ENCODE results near the gene CAMTA1. TPM values are rescaled to one million over a fixed set of nuclear protein-coding genes. Genes with fewer than 3 reads are reported as not detected.

CAMTA1 gene
- total RNA-seq, 2 donors from 2014 or later, result 100 to 102 TPM

GRCh38 chr1:7229186-7229585 is 443.9 kb downstream of the CAMTA1 start:
- WGBS, result 62% methylated on average over 4 of the region's 4 CpGs
- no peaks in the 10 kb centered on the region for H3K4me1 ChIP-seq (replicated peaks)
- H3K27ac ChIP-seq, result no peak overlapping the region
- no peaks in the 10 kb centered on the region for H3K27me3 ChIP-seq (replicated peaks; ENCODE audit: insufficient read depth)
- no peak for DNase-seq (ENCODE audit: low spot score)
- intact Hi-C loops (cut with DNase I), result loop anchor here (10.0 kb wide), 1 partner anchor 416 kb away; no protein-coding TSS in a partner anchor
- no peak for TF ChIP-seq CTCF (IDR thresholded peaks at IDR 0.05)
- TF ChIP-seq POLR2A (IDR thresholded peaks at IDR 0.05), result no peak
- TF ChIP-seq POLR2AphosphoS5 (IDR thresholded peaks at IDR 0.05), result no peak
- no peaks in the 10 kb centered on the region for H3K36me3 ChIP-seq
- no peak overlapping the region for H3K4me3 ChIP-seq
- H3K9me3 ChIP-seq, result no peaks in the 10 kb centered on the region

DNA sequence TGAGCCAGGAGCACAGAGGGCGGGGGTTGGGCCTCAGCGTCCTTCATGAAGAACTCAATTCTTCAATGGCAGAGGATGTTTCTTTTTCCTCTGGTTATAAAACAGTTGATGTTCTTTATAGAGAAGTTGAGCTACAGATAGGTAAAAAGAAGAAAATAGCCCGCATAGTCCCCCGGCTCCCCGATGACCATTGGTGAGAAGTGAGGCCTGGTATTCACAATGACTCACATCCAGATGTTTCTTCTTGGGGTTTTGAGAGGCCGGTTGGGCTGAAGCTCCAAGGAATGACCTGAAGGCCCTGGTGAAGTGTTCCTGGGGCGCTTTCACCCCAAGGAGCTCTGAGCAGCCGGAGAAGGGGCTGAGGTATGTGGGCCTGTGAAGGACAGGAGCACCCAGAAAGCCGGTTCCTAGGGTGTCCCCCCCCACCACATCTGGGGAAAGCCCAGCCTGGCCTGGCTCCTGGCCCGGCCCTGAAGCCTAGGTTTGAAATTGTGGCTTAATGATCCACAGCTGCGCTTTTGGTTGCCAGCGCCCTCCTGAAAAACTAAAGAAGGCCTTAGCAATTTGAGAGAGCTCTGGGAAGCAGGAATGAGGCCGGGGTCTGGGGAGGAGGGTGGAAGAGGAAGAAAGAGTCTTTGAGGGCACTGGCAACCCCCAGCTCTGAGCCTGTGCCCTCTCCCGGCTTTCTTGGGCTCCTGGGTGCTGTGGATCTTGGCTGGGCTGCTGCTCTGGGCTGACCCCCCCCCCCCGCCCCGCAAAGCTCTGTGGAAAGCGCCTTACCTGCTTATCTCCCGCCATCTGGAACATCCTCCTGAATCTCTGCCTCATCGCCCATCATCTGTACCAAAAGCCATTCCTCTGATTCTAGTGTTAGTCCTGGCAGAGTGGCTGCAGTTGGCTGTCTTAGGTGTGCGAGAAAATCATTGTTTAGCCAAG is 444.7 kb downstream of the CAMTA1 start:
- H3K4me1 ChIP-seq (replicated peaks), result no peaks in the 10 kb centered on the region
- no peak overlapping the region for H3K27ac ChIP-seq
- intact Hi-C loops (cut with DNase I), result loop anchor here (10.0 kb wide), 1 partner anchor 415 kb away; no protein-coding TSS in a partner anchor
- no peak overlapping the region for H3K4me3 ChIP-seq
- TF ChIP-seq CTCF (IDR thresholded peaks at IDR 0.05) (no peak), POLR2AphosphoS5 (IDR thresholded peaks at IDR 0.05) (no peak), POLR2A (IDR thresholded peaks at IDR 0.05) (no peak)
- 80% methylated on average over 20 of the region's 20 CpGs for WGBS
- no peaks in the 10 kb centered on the region for H3K27me3 ChIP-seq (replicated peaks; ENCODE audit: insufficient read depth)
- no peak for DNase-seq (ENCODE audit: low spot score)
- H3K9me3 ChIP-seq, result no peaks in the 10 kb centered on the region
- no peaks in the 10 kb centered on the region for H3K36me3 ChIP-seq

GRCh38 chr1:7232441-7233236 is 447.4 kb downstream of the CAMTA1 start:
- no peaks in the 10 kb centered on the region for H3K27me3 ChIP-seq (replicated peaks; ENCODE audit: insufficient read depth)
- no peak overlapping the region for H3K27ac ChIP-seq
- DNase-seq (ENCODE audit: low spot score), result no peak
- no peaks in the 10 kb centered on the region for H3K36me3 ChIP-seq
- intact Hi-C loops (cut with DNase I), result no loop called here
- 90% methylated on average over 15 of the region's 15 CpGs for WGBS
- no peaks in the 10 kb centered on the region for H3K4me1 ChIP-seq (replicated peaks)
- no peak overlapping the region for H3K4me3 ChIP-seq
- no peaks in the 10 kb centered on the region for H3K9me3 ChIP-seq
- TF ChIP-seq CTCF (IDR thresholded peaks at IDR 0.05) (no peak), POLR2AphosphoS5 (IDR thresholded peaks at IDR 0.05) (no peak), POLR2A (IDR thresholded peaks at IDR 0.05) (no peak)

DNA sequence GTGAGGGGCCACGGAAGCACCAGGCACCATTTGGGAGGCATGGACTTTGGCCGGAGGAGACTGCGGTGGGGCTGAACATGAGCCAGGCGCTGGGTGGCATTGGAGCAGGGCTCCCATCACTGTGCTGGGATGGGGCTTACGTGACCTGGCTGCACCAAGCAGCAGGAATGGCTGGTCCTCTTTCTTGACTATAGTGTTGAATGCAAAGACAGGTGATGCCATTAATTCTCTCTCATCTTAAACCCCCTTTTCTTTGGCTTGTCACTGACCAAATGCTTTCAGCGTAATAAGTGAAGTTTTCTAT is 447.9 kb downstream of the CAMTA1 start:
- intact Hi-C loops (cut with DNase I), result no loop called here
- Histone ChIP-seq H3K27ac (no peak overlapping the region), H3K27me3 (replicated peaks; ENCODE audit: insufficient read depth) (no peaks in the 10 kb centered on the region), H3K4me1 (replicated peaks) (no peaks in the 10 kb centered on the region), H3K36me3 (no peaks in the 10 kb centered on the region), H3K9me3 (no peaks in the 10 kb centered on the region), H3K4me3 (no peak overlapping the region)
- DNase-seq (ENCODE audit: low spot score), result no peak
- TF ChIP-seq POLR2A (IDR thresholded peaks at IDR 0.05) (no peak), POLR2AphosphoS5 (IDR thresholded peaks at IDR 0.05) (no peak), CTCF (IDR thresholded peaks at IDR 0.05) (no peak)
- WGBS, result 94% methylated on average over 6 of the region's 6 CpGs

All from prostate gland (tissue), 2 donors.